Smooth muscle cell (in vitro differentiated cells): ENCODE results near the gene ADCYAP1. TPM values are rescaled to one million over a fixed set of nuclear protein-coding genes. Genes with fewer than 3 reads are reported as not detected.

Source experiments
- DNase-seq: peaks from one replicate; lab custom pipeline; 2025; ENCODE audit not compliant: unreplicated experiment; lab: John Stamatoyannopoulos, UW
- H2AFZ ChIP-seq: fragments of 200-600 bp; sonication (generic); 2 replicates; pipeline ENCODE4 v1.6.0; 2016; ENCODE audit warnings: antibody characterized with exemption, low read depth, mild to moderate bottlenecking
- H3F3A ChIP-seq: fragments of 200-600 bp; sonication (generic); 2 replicates; pipeline ENCODE4 v1.6.0; 2017; ENCODE audit warnings: antibody characterized with exemption, low read depth
- H3K27ac ChIP-seq: fragments of 200-600 bp; sonication (generic); 2 replicates; pipeline ENCODE4 v1.5.1; 2016; ENCODE audit warnings: low read depth, mild to moderate bottlenecking
- H3K27me3 ChIP-seq: fragments of 200-600 bp; sonication (generic); 2 replicates; pipeline ENCODE4 v1.6.1; 2016; ENCODE audit warnings: low read depth, mild to moderate bottlenecking
- H3K36me3 ChIP-seq: fragments of 200-600 bp; sonication (generic); 2 replicates; pipeline ENCODE4 v1.5.1; 2016; ENCODE audit warnings: low read depth
- H3K4me1 ChIP-seq: fragments of 200-600 bp; sonication (generic); 2 replicates; pipeline ENCODE4 v1.5.1; 2016; ENCODE audit warnings: low read depth
- H3K4me2 ChIP-seq: fragments of 200-600 bp; sonication (generic); 2 replicates; pipeline ENCODE4 v1.6.0; 2016; ENCODE audit warnings: mild to moderate bottlenecking
- H3K4me3 ChIP-seq: fragments of 200-600 bp; sonication (generic); 2 replicates; pipeline ENCODE4 v1.5.1; 2016; ENCODE audit warnings: mild to moderate bottlenecking
- H3K79me2 ChIP-seq: fragments of 200-600 bp; sonication (generic); 2 replicates; pipeline ENCODE4 v1.6.0; 2016; ENCODE audit warnings: low read depth, mild to moderate bottlenecking
- H3K9ac ChIP-seq: fragments of 200-600 bp; sonication (generic); 2 replicates; pipeline ENCODE4 v1.6.0; 2016; ENCODE audit warnings: low read depth
- H3K9me3 ChIP-seq: fragments of 200-600 bp; sonication (generic); replicated peaks from 2 replicates; pipeline ENCODE4 v1.5.1; 2016; ENCODE audit warnings: low read depth
- H4K20me1 ChIP-seq: fragments of 200-600 bp; sonication (generic); 2 replicates; pipeline ENCODE4 v1.6.0; 2016; ENCODE audit warnings: low read depth
- CTCF ChIP-seq: fragments of 200-600 bp; sonication (generic); IDR thresholded peaks from 2 replicates; pipeline ENCODE4 v1.5.1; 2017; ENCODE audit warnings: borderline replicate concordance, mild to moderate bottlenecking, antibody characterized with exemption; ENCODE audit not compliant: insufficient read depth, poor library complexity, severe bottlenecking
- WGBS: methylation state at CpG from one replicate; pipeline ENCODE4 v1.1.7; 2016; ENCODE audit warnings: low lambda C conversion rate; 5-methylcytosine and 5-hydroxymethylcytosine counted together
- polyA plus RNA-seq: library from polyadenylated mRNA; unstranded; fragments of >200 nt; fragmentation: Nextera tagmentation; extraction: Ambion mirVana; gene quantifications from 2 replicates; pipeline ENCODE4 v1.2.1, GENCODE V29; 2016
- total RNA-seq: library from RNA; depleted of rRNA; stranded (reverse); fragments of >200 nt; gene quantifications from 2 replicates; pipeline ENCODE4 v1.2.3, GENCODE V29; 2014

Gene ADCYAP1
- total and polyA plus RNA-seq, 2 experiments from 2014 or later, result not detected

GRCh38 chr18:905307-905947, 756 bp downstream of the ADCYAP1 start:
- no peaks in the 10 kb centered on the region for H3K79me2 ChIP-seq
- H4K20me1 ChIP-seq, result no peaks in the 10 kb centered on the region
- no peaks in the 10 kb centered on the region for H3K9me3 ChIP-seq
- H2AFZ ChIP-seq, result no peak overlapping the region
- no peak overlapping the region for H3K4me2 ChIP-seq
- 7% methylated on average over 33 of the region's 33 CpGs for WGBS
- no peak overlapping the region for H3K4me3 ChIP-seq
- H3K27ac ChIP-seq, result no peak overlapping the region
- H3F3A ChIP-seq, result no peaks in the 10 kb centered on the region
- peaks cover 30% of the 10 kb centered on the region for H3K4me1 ChIP-seq
- no peak overlapping the region for H3K9ac ChIP-seq
- H3K27me3 ChIP-seq, result peaks cover 100% of the 10 kb centered on the region
- H3K36me3 ChIP-seq, result no peaks in the 10 kb centered on the region
- DNase-seq, result no peak
- no peak for TF ChIP-seq CTCF

GRCh38 chr18:905948-906415, 1.3 kb downstream of the ADCYAP1 start:
- Histone ChIP-seq H3K79me2 (no peaks in the 10 kb centered on the region), H2AFZ (no peak overlapping the region), H3K36me3 (no peaks in the 10 kb centered on the region), H3F3A (no peaks in the 10 kb centered on the region), H3K4me2 (no peak overlapping the region), H3K27ac (no peak overlapping the region), H3K9ac (no peak overlapping the region), H4K20me1 (no peaks in the 10 kb centered on the region), H3K9me3 (no peaks in the 10 kb centered on the region), H3K4me3 (no peak overlapping the region), H3K27me3 (peaks cover 100% of the 10 kb centered on the region), H3K4me1 (peaks cover 30% of the 10 kb centered on the region)
- WGBS, result 2% methylated on average over 25 of the region's 26 CpGs
- TF ChIP-seq CTCF, result no peak
- DNase-seq, result no peak

- no peak for TF ChIP-seq CTCF
- H3K9ac ChIP-seq, result no peak overlapping the region
- no peaks in the 10 kb centered on the region for H3F3A ChIP-seq
- no peaks in the 10 kb centered on the region for H3K79me2 ChIP-seq
- H4K20me1 ChIP-seq, result no peaks in the 10 kb centered on the region
- peaks cover 100% of the 10 kb centered on the region for H3K27me3 ChIP-seq
- H3K4me2 ChIP-seq, result peak overlapping the region; percentile 81
- no peaks in the 10 kb centered on the region for H3K9me3 ChIP-seq
- H3K4me1 ChIP-seq, result peaks cover 30% of the 10 kb centered on the region
- no peak overlapping the region for H3K27ac ChIP-seq
- H2AFZ ChIP-seq, result no peak overlapping the region
- H3K36me3 ChIP-seq, result no peaks in the 10 kb centered on the region
- H3K4me3 ChIP-seq, result peak overlapping the region; percentile 36
- WGBS, result 3% methylated on average over 47 of the region's 47 CpGs
- no peak for DNase-seq
These were observed 1.9 kb downstream of the ADCYAP1 start for GRCh38 chr18:906416-907114.
